Fibroblast of pulmonary artery (primary cell): ENCODE measurements around the gene ADI1.

Source experiments
- DNase-seq: peaks from one replicate; pipeline ENCODE4 v3.0.0-alpha.2; 2010; ENCODE audit warnings: low read depth
- H3K4me3 ChIP-seq: replicated peaks from 2 replicates; pipeline ENCODE4 v1.5.1; 2011; ENCODE audit warnings: low read depth, mild to moderate bottlenecking, control low read depth, low read length, moderate library complexity
- CTCF ChIP-seq: IDR thresholded peaks from 2 replicates; pipeline ENCODE4 v1.5.1; 2011; ENCODE audit warnings: mild to moderate bottlenecking, control low read depth, low read length, inconsistent platforms; ENCODE audit errors: missing control alignments

The ADI1 gene

GRCh38 chr2:3466966-3467365 is 52.4 kb downstream of the ADI1 start:
- no peak overlapping the region for H3K4me3 ChIP-seq
- no peak for TF ChIP-seq CTCF

DNA sequence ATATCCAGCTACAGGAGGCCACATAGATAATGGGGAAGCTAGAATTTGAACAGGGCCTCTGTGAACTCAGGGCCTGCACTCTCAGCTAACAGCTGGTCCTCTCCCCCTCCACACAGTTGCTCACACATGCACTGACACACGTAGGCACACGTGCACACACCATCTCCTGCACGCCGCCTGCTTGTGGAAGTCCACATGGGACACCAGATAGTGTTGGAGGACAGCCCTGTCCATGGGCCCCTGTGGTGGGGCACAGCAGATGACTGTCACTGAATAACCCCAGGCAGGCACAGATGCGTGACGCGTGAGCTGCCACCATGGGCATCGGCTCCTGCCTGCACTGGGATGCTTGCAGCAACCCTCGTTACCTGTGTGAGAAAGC is 52.9 kb downstream of the ADI1 start:
- no peak overlapping the region for H3K4me3 ChIP-seq
- no peak for TF ChIP-seq CTCF
- DNase-seq, result peak; percentile 16

More at GRCh38 chr2:3466966-3467365, 52.4 kb downstream of the ADI1 start:
- no peak for DNase-seq

DNA sequence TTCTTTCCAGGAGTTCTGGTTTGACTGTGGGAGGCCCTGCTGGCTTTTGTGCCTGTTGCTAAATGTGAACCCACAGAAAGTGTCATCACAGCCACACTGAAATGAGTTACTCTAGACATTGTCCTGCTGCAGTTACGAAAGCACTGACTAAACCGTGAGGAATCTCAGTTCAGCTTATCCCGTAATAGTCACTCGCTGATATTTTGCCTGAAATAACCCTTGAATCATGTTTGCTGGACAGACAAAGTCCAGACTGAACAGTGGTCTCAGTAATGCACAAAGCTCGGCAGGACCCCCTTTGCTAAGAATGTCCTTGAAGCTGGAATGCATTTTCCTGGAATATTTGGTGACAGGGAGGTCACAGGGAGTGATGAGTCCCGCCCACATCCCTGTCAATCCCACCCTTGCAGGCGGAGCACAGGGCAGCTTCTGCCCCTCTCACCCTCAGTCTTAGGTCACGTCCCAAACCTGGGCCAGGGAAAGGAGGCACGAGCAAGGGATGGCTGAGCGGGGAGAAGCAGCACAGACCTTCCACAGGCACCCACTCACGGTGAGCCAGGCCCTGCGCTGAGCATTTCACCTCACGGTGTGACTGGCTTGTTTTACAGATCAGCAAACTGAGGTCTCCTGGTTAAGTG is 53.4 kb downstream of the ADI1 start:
- no peak for TF ChIP-seq CTCF
- peak; percentile 96 for DNase-seq
- H3K4me3 ChIP-seq, result no peak overlapping the region

DNA sequence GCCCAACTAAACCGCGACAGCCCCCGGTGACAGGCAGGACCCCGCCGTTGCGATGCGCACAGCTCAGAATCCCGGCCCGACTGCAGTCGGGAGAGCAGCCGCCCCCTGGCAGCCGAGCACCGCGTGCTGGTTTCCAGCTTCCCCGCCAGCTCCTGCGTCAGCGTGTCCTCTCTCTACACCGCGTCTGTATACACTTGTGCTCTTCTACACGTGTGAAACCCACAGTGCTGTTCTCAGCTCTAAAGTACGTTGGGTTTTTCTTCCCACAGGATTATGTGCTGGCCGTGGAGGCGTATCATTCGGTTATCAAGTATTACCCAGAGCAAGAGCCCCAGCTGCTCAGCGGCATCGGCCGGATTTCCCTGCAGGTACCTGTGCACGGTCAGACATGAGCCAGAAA is 54.0 kb downstream of the ADI1 start:
- no peak for TF ChIP-seq CTCF
- no peak for DNase-seq
- H3K4me3 ChIP-seq, result no peak overlapping the region

DNA sequence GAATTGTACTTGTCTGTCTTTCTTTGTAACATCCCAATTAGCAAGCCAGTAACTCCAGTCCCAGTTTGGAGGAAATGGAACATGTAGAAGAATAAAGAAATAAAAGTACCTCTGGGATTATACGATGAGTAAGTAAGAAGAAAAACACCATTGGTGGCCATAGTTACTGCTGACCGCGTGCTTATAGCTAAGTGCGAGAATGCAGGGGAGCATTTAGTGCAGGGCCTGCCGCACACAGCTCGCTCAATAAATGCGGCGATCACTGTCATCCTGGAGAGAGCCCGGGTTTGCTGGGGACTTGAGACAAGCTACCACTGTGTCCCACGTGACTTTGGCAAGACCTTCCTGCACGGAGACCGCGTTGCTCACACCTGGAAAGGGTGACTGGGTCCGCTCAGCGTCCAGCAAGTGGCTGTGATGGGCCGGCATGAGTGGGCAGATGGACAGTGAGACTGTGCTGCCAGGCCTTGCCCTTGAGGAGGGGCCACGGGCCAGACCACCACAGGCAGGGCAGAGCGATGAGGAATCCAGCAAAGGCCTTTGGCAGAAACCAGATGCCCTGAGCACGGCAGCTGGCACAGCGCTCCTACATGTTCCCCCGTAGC is 54.8 kb downstream of the ADI1 start:
- no peak for TF ChIP-seq CTCF
- DNase-seq, result no peak

DNA sequence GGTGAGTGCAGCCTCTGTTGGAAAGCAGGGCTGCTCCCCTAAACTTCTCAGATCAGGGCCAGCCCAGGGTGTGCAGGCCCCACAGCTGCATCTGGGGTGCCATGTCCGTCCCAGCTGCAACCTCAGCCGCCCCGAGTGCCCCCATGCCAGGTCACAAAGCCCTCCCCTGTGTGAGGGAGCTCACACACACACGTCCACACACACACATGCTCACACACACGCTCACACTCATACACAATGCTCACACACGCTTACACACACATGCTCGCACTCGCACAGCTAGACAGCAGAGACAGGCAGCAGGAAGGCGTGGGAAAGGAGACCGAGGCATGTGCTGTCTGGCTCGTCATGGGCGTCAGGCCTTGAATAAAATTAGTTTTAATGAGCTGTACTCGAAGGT is 55.4 kb downstream of the ADI1 start:
- TF ChIP-seq CTCF, result no peak
- DNase-seq, result no peak
- H3K4me3 ChIP-seq, result no peak overlapping the region

More for the DNA sequence above, 54.8 kb downstream of the ADI1 start:
- H3K4me3 ChIP-seq, result no peak overlapping the region
